Measurements from ENCODE around the gene TMEM184B. TPM values are rescaled to one million over a fixed set of nuclear protein-coding genes. Genes with fewer than 3 reads are reported as not detected.

The TMEM184B gene
- total and polyA plus RNA-seq, 2 experiments from 2014 or later = 68.8 to 70.3 TPM

GRCh38 chr22:38294193-38294592, 21.4 kb upstream of the TMEM184B start:
- Histone ChIP-seq H3K4me3 (no peak overlapping the region), H3K27ac (peak overlapping the region; percentile 39), H3K4me1 (ENCODE audit: low read depth) (peaks cover 5% of the 10 kb centered on the region), H3K36me3 (peaks cover 63% of the 10 kb centered on the region), H3K27me3 (no peaks in the 10 kb centered on the region), H3K9me3 (ENCODE audit: low read depth) (no peaks in the 10 kb centered on the region)
- TF ChIP-seq, protein P1, sequence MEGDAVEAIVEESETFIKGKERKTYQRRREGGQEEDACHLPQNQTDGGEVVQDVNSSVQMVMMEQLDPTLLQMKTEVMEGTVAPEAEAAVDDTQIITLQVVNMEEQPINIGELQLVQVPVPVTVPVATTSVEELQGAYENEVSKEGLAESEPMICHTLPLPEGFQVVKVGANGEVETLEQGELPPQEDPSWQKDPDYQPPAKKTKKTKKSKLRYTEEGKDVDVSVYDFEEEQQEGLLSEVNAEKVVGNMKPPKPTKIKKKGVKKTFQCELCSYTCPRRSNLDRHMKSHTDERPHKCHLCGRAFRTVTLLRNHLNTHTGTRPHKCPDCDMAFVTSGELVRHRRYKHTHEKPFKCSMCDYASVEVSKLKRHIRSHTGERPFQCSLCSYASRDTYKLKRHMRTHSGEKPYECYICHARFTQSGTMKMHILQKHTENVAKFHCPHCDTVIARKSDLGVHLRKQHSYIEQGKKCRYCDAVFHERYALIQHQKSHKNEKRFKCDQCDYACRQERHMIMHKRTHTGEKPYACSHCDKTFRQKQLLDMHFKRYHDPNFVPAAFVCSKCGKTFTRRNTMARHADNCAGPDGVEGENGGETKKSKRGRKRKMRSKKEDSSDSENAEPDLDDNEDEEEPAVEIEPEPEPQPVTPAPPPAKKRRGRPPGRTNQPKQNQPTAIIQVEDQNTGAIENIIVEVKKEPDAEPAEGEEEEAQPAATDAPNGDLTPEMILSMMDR (IDR thresholded peaks at IDR 0.05; ENCODE audit: low read depth, low read length) = no peak
- no peak for DNase-seq (ENCODE audit: low read depth in 1 of 2, low spot score in 1 of 2)

- Histone ChIP-seq H3K27ac (peak overlapping the region; percentile 39), H3K36me3 (peaks cover 48% of the 10 kb centered on the region), H3K9me3 (ENCODE audit: low read depth) (no peaks in the 10 kb centered on the region)
These were observed 19.9 kb upstream of the TMEM184B start for GRCh38 chr22:38292694-38293093.

DNA sequence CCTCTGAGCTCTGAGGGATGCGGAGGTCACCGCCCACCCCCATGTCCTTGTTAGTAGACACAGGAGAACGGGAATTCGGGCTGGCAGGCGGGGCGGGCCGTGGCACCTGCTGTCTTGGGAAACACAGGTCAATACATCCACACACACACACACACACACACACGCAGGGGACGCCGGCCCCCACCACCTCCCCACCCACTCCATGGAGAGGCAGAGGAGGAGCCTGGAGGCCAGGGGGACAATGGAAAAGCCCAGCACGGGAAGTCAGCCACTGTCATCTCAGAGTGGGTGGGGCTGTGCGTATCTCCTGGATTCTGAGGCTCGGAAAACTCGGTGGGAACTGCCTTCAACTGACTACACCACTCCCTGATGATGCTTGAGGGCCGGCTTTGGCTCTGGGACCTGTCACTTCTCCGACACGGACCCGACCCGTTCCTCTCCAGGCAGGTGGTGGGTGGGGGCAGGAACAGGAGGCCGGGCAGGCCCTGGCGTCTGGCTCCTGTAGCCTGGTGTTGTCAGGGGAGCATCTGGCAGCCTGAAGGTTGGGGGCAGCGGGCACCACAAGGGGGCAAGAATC, 18.5 kb upstream of the TMEM184B start:
- H3K4me1 ChIP-seq (ENCODE audit: low read depth) = peaks cover 5% of the 10 kb centered on the region
- H3K27ac ChIP-seq = peak overlapping the region; percentile 21
- DNase-seq (ENCODE audit: low read depth in 1 of 2, low spot score in 1 of 2) = no peak
- H3K36me3 ChIP-seq = peaks cover 34% of the 10 kb centered on the region
- TF ChIP-seq, protein P1 (IDR thresholded peaks at IDR 0.05; ENCODE audit: low read depth, low read length) = no peak
- no peak overlapping the region for H3K4me3 ChIP-seq
- H3K27me3 ChIP-seq = no peaks in the 10 kb centered on the region
- no peaks in the 10 kb centered on the region for H3K9me3 ChIP-seq (ENCODE audit: low read depth)

More at GRCh38 chr22:38292694-38293093, 19.9 kb upstream of the TMEM184B start:
- H3K27me3 ChIP-seq = no peaks in the 10 kb centered on the region
- DNase-seq (ENCODE audit: low read depth in 1 of 2, low spot score in 1 of 2) = peak in 1 of 2 donors; percentile 68
- no peak overlapping the region for H3K4me3 ChIP-seq
- TF ChIP-seq, protein P1 (IDR thresholded peaks at IDR 0.05; ENCODE audit: low read depth, low read length) = no peak
- peaks cover 5% of the 10 kb centered on the region for H3K4me1 ChIP-seq (ENCODE audit: low read depth)

- H3K36me3 ChIP-seq = peaks cover 26% of the 10 kb centered on the region
- no peaks in the 10 kb centered on the region for H3K9me3 ChIP-seq (ENCODE audit: low read depth)
- peaks cover 5% of the 10 kb centered on the region for H3K4me1 ChIP-seq (ENCODE audit: low read depth)
- DNase-seq (ENCODE audit: low read depth in 1 of 2, low spot score in 1 of 2) = no peak
- TF ChIP-seq, protein P1 (IDR thresholded peaks at IDR 0.05; ENCODE audit: low read depth, low read length) = no peak
- H3K27ac ChIP-seq = peak overlapping the region; percentile 90
- H3K27me3 ChIP-seq = no peaks in the 10 kb centered on the region
- no peak overlapping the region for H3K4me3 ChIP-seq
These were observed 17.5 kb upstream of the TMEM184B start for GRCh38 chr22:38290347-38290746.

GRCh38 chr22:38289583-38290082, 16.8 kb upstream of the TMEM184B start:
- Histone ChIP-seq H3K4me1 (ENCODE audit: low read depth) (peaks cover 5% of the 10 kb centered on the region), H3K36me3 (peaks cover 26% of the 10 kb centered on the region), H3K27ac (peak overlapping the region; percentile 90), H3K27me3 (no peaks in the 10 kb centered on the region), H3K4me3 (no peak overlapping the region), H3K9me3 (ENCODE audit: low read depth) (no peaks in the 10 kb centered on the region)
- DNase-seq (ENCODE audit: low read depth in 1 of 2, low spot score in 1 of 2) = no peak
- TF ChIP-seq, protein P1 (IDR thresholded peaks at IDR 0.05; ENCODE audit: low read depth, low read length) = no peak

Data from cardiac muscle cell (in vitro differentiated cells and primary cell).